HFF-Myc (cell line): ENCODE measurements around the gene NFE2L3.
"Not testable (repeated sequence)": the region's sequence is repeated elsewhere in the genome, so short reads cannot be mapped to it uniquely, and the experiment has no call there.

ENCODE experiments used
- DNase-seq: peaks from one replicate; pipeline ENCODE4 v3.0.0-alpha.2; 2011; ENCODE audit warnings: low read depth; ENCODE audit errors: extremely low read depth
- H3K4me3 ChIP-seq: replicated peaks from 2 replicates; pipeline ENCODE4 v1.5.1; 2011; ENCODE audit warnings: low read depth, mild to moderate bottlenecking, control low read depth, low read length
- CTCF ChIP-seq: IDR thresholded peaks from 2 replicates; pipeline ENCODE4 v1.5.1; 2012; ENCODE audit warnings: mild to moderate bottlenecking, low read depth, low read length, control low read depth; ENCODE audit errors: missing control alignments

NFE2L3 gene

GRCh38 chr7:26145238-26145637 lies 6.8 kb upstream of the NFE2L3 start:
- DNase-seq: no peak
- no peak for TF ChIP-seq CTCF
- H3K4me3 ChIP-seq: no peak overlapping the region

GRCh38 chr7:26147030-26147429 lies 5.0 kb upstream of the NFE2L3 start:
- DNase-seq: no peak
- no peak for TF ChIP-seq CTCF
- H3K4me3 ChIP-seq: no peak overlapping the region

- not testable (repeated sequence) for DNase-seq, H3K4me3 ChIP-seq
Observed at GRCh38 chr7:26147646-26148306, 4.2 kb upstream of the NFE2L3 start.

GRCh38 chr7:26148307-26148700 lies 3.7 kb upstream of the NFE2L3 start:
- H3K4me3 ChIP-seq, DNase-seq: not testable (repeated sequence)

GRCh38 chr7:26149391-26149977 lies 2.5 kb upstream of the NFE2L3 start:
- TF ChIP-seq CTCF: no peak

GRCh38 chr7:26151096-26151495 lies 902 bp upstream of the NFE2L3 start:
- TF ChIP-seq CTCF: no peak
- no peak for DNase-seq
- H3K4me3 ChIP-seq: no peak overlapping the region

More at GRCh38 chr7:26149391-26149977, 2.5 kb upstream of the NFE2L3 start:
- DNase-seq: no peak
- no peak overlapping the region for H3K4me3 ChIP-seq

- no peak for DNase-seq
- TF ChIP-seq CTCF: no peak
- H3K4me3 ChIP-seq: peak overlapping the region; percentile 52
Observed at GRCh38 chr7:26151650-26151952, 397 bp upstream of the NFE2L3 start.

- not testable (repeated sequence) for DNase-seq
- H3K4me3 ChIP-seq: peak overlapping the region; percentile 52
Observed at GRCh38 chr7:26152782-26153240, 813 bp downstream of the NFE2L3 start.
